HCT116 (cell line): ENCODE results near the gene MYCBP2. TPM values are rescaled to one million over a fixed set of nuclear protein-coding genes. Genes with fewer than 3 reads are reported as not detected.

Source experiments
- ATAC-seq: fragments of 200-7000 bp; cut with Tn5 transposase; 2 replicates; pipeline ENCODE4 v1.9.1; 2020; ENCODE audit warnings: mild to moderate bottlenecking, moderate library complexity
- BruUV-seq: library from RNA; stranded (reverse); fragments of 400-500 nt; replicated peaks from 2 replicates; lab custom pipeline; 2021; lab: Mats Ljungman, UMichigan
- CTCF ChIA-PET: fragments of 300-600 bp; sonication (Branson Sonifier 250); formaldehyde crosslinking; loops from one replicate; lab custom pipeline; 2021; ENCODE audit warnings: antibody characterized with exemption; lab: Charles Lee
- POLR2A ChIA-PET: fragments of 300-600, 350-600 bp; sonication (Branson Sonifier 250); formaldehyde crosslinking; loops from one replicate; lab custom pipeline; 2021; ENCODE audit warnings: antibody characterized with exemption; lab: Charles Lee
- RAD21 ChIA-PET, 2 experiments: fragments of 300-600 bp; sonication (Branson Sonifier 250); formaldehyde crosslinking; loops; one replicate each; lab custom pipeline; 2023; ENCODE audit warnings: low total read pairs in 2 of 2; ENCODE audit not compliant: uncharacterized antibody in 2 of 2, unreplicated experiment in 2 of 2, low non-redundant PET in 1 of 2; lab: Charles Lee
- DNase-seq: peaks from one replicate; pipeline ENCODE4 v3.0.0-alpha.2; 2010; ENCODE audit warnings: low read depth, low spot score
- H2AFZ ChIP-seq: fragments of 200-600 bp; shearing (Covaris generic), sonication (generic); 2 replicates; pipeline ENCODE4 v1.6.1; 2017; ENCODE audit warnings: low read depth, mixed run types, mixed read lengths, antibody characterized with exemption, low read length; ENCODE audit not compliant: poor library complexity, severe bottlenecking
- H3K27ac ChIP-seq: 2 replicates; pipeline ENCODE4 v1.5.1; 2012; ENCODE audit warnings: low read depth, low read length
- H3K27me3 ChIP-seq: fragments of 200-600 bp; sonication (generic); 2 replicates; pipeline ENCODE4 v1.6.1; 2016; ENCODE audit warnings: mixed run types, low read length, mixed read lengths; ENCODE audit not compliant: insufficient read depth
- H3K36me3 ChIP-seq, 2 experiments: fragments of 200-500 bp in 1 of 2; fragments of 200-600 bp in 1 of 2; sonication (Bioruptor generic) in 1 of 2; sonication (generic) in 1 of 2; 2 replicates each; pipeline versions ENCODE4 v1.5.1 to v1.6.1; 2014 to 2016; ENCODE audit warnings: low read length in 2 of 2, inconsistent platforms in 1 of 2, mixed read lengths in 1 of 2, mixed run types in 1 of 2; ENCODE audit not compliant: insufficient read depth in 2 of 2, control insufficient read depth in 1 of 2
- H3K4me1 ChIP-seq, 2 experiments: fragments of 200-600 bp in 1 of 2; sonication (generic) in 1 of 2; 2 replicates each; pipeline versions ENCODE4 v1.5.1 to v1.6.1; 2012 to 2017; ENCODE audit warnings: low read length in 2 of 2, inconsistent platforms in 1 of 2, mild to moderate bottlenecking in 1 of 2, mixed read lengths in 1 of 2, mixed run types in 1 of 2, moderate library complexity in 1 of 2; ENCODE audit not compliant: insufficient read depth in 2 of 2, control insufficient read depth in 1 of 2
- H3K4me2 ChIP-seq: fragments of 200-600 bp; sonication (generic); 2 replicates; pipeline ENCODE4 v1.6.1; 2017; ENCODE audit warnings: mixed run types, low read length, mixed read lengths
- H3K4me3 ChIP-seq, 2 experiments: fragments of 200-600 bp in 1 of 2; sonication (generic) in 1 of 2; replicated peaks in 1 of 2; 2 replicates each; pipeline ENCODE4 v1.5.1; 2011 to 2016; ENCODE audit warnings: low read length in 2 of 2, control low read depth in 1 of 2, low read depth in 1 of 2, mild to moderate bottlenecking in 1 of 2, mixed read lengths in 1 of 2, mixed run types in 1 of 2
- H3K79me2 ChIP-seq: fragments of 200-600 bp; sonication (generic); 2 replicates; pipeline ENCODE4 v1.6.1; 2017; ENCODE audit warnings: mild to moderate bottlenecking, mixed run types, low read length, moderate library complexity, mixed read lengths; ENCODE audit not compliant: insufficient read depth
- H3K9ac ChIP-seq: fragments of 200-600 bp; sonication (generic); 2 replicates; pipeline ENCODE4 v1.6.1; 2016; ENCODE audit warnings: low read length, mixed read lengths
- H3K9me2 ChIP-seq: fragments of 200-600 bp; sonication (generic), shearing (Covaris generic); 2 replicates; pipeline ENCODE4 v1.6.1; 2017; ENCODE audit warnings: mixed run types, mild to moderate bottlenecking, moderate library complexity; ENCODE audit not compliant: insufficient read depth
- H3K9me3 ChIP-seq, 2 experiments: fragments of 200-500 bp in 1 of 2; fragments of 200-600 bp in 1 of 2; sonication (Bioruptor generic) in 1 of 2; sonication (generic) in 1 of 2; 2 replicates each; pipeline ENCODE4 v1.6.1; 2014 to 2017; ENCODE audit warnings: low read length in 2 of 2, mixed read lengths in 2 of 2, inconsistent platforms in 1 of 2, low read depth in 1 of 2, mild to moderate bottlenecking in 1 of 2, mixed run types in 1 of 2, moderate library complexity in 1 of 2; ENCODE audit not compliant: control insufficient read depth in 1 of 2, insufficient read depth in 1 of 2
- H4K20me1 ChIP-seq: fragments of 200-600 bp; sonication (generic), shearing (Covaris generic); 2 replicates; pipeline ENCODE4 v1.6.1; 2017; ENCODE audit warnings: mixed run types, mild to moderate bottlenecking, moderate library complexity; ENCODE audit not compliant: insufficient read depth
- CTCF ChIP-seq, 3 experiments: fragments of 200-600 bp in 1 of 3; sonication (generic) in 1 of 3; IDR thresholded peaks in 2 of 3; conservative IDR thresholded peaks in 1 of 3; 2 replicates each; pipeline ENCODE4 v1.5.1; 2012 to 2017; ENCODE audit warnings: low read depth in 2 of 3, low read length in 2 of 3, antibody characterized with exemption in 1 of 3, borderline replicate concordance in 1 of 3, control low read depth in 1 of 3, mild to moderate bottlenecking in 1 of 3, mixed read lengths in 1 of 3, mixed run types in 1 of 3, moderate library complexity in 1 of 3; ENCODE audit not compliant: insufficient read depth in 1 of 3
- EGR1 ChIP-seq: IDR thresholded peaks from 2 replicates; pipeline ENCODE4 v1.6.1; 2012; ENCODE audit warnings: low read depth
- EZH2phosphoT487 ChIP-seq: fragments of 200-600 bp; IDR thresholded peaks from 2 replicates; pipeline ENCODE4 v1.6.1; 2018; ENCODE audit warnings: antibody characterized with exemption, borderline replicate concordance
- MAX ChIP-seq: IDR thresholded peaks from 2 replicates; pipeline ENCODE4 v1.6.1; 2012
- POLR2A ChIP-seq: IDR thresholded peaks from 2 replicates; pipeline ENCODE4 v1.7.0; 2011; ENCODE audit warnings: borderline replicate concordance; ENCODE audit not compliant: insufficient read depth, insufficient read length; ENCODE audit errors: extremely low read depth
- REST ChIP-seq: IDR thresholded peaks from 2 replicates; pipeline ENCODE4 v1.6.1; 2012; ENCODE audit warnings: low read depth
- ZFX ChIP-seq: fragments of 450-650 bp; IDR thresholded peaks from 2 replicates; pipeline ENCODE4 v1.6.1; 2017
- ZNF274 ChIP-seq: fragments of 200-500 bp; sonication (Bioruptor generic); IDR thresholded peaks from 2 replicates; pipeline ENCODE4 v1.6.1; 2014; ENCODE audit warnings: mild to moderate bottlenecking, low read depth, low read length, inconsistent platforms
- intact Hi-C: fragments of 100-400 bp; cut with micrococcal nuclease; formaldehyde crosslinking; loops from 2 replicates; pipeline ENCODE4 v1.10.0; 2022
- total RNA-seq: library from RNA; stranded (reverse); gene quantifications from one replicate; pipeline ENCODE4 v1.2.1, GENCODE V29; 2021; ENCODE audit not compliant: unreplicated experiment

The MYCBP2 gene
- total RNA-seq, 1 experiment from 2014 or later: 48.5 TPM

- H3K4me1 ChIP-seq: no peaks in the 10 kb centered on the region
- ATAC-seq (no peak), DNase-seq (no peak)
- ChIA-PET CTCF (no interaction called here), POLR2A (no interaction called here), RAD21 (no interaction called here)
- H3K4me2 ChIP-seq: no peak overlapping the region
- BruUV-seq: no TSS peak
- no peaks in the 10 kb centered on the region for H3K27me3 ChIP-seq
- no peak overlapping the region for H3K27ac ChIP-seq
- intact Hi-C loops: no loop called here
- no peak overlapping the region for H3K9ac ChIP-seq
- no peaks in the 10 kb centered on the region for H4K20me1 ChIP-seq
- no peak overlapping the region for H2AFZ ChIP-seq
- H3K9me3 ChIP-seq: no peaks in the 10 kb centered on the region
- H3K79me2 ChIP-seq: no peaks in the 10 kb centered on the region
- no peaks in the 10 kb centered on the region for H3K9me2 ChIP-seq
- no peak overlapping the region for H3K4me3 ChIP-seq
- no peak for TF ChIP-seq MAX
- no peak for TF ChIP-seq EGR1
- TF ChIP-seq ZFX: no peak
- TF ChIP-seq ZNF274: no peak
- TF ChIP-seq EZH2phosphoT487: no peak
- TF ChIP-seq CTCF (IDR thresholded peaks at IDR 0.05 in 2 of 3, conservative IDR thresholded peaks at IDR 0.05 in 1 of 3; ENCODE audit: borderline replicate concordance in 1 of 3, insufficient read depth in 1 of 3, low read depth in 2 of 3, low read length in 2 of 3): no peak
- 0 out of 4 replicates have a peak, but pooled peaks cover 0 to 7% of the 10 kb centered on the region in 2 experiments for H3K36me3 ChIP-seq
These were observed 183.5 kb downstream of the MYCBP2 start for GRCh38 chr13:77143431-77143830.

- H3K27ac ChIP-seq: no peak overlapping the region
- H3K9ac ChIP-seq: no peak overlapping the region
- no peaks in the 10 kb centered on the region for H3K4me1 ChIP-seq
- ChIA-PET CTCF (no interaction called here), RAD21 (no interaction called here), POLR2A (no interaction called here)
- intact Hi-C loops: no loop called here
- H3K9me3 ChIP-seq: no peaks in the 10 kb centered on the region
- H3K36me3 ChIP-seq: 0 out of 4 replicates have a peak, but pooled peaks cover 0 to 5% of the 10 kb centered on the region in 2 experiments
- H2AFZ ChIP-seq: no peak overlapping the region
- no peak overlapping the region for H3K4me2 ChIP-seq
- no peaks in the 10 kb centered on the region for H4K20me1 ChIP-seq
- BruUV-seq: no TSS peak
- ATAC-seq (no peak), DNase-seq (no peak)
- TF ChIP-seq POLR2A (no peak), CTCF (IDR thresholded peaks at IDR 0.05 in 2 of 3, conservative IDR thresholded peaks at IDR 0.05 in 1 of 3; ENCODE audit: borderline replicate concordance in 1 of 3, insufficient read depth in 1 of 3, low read depth in 2 of 3, low read length in 2 of 3) (no peak), REST (no peak)
- H3K79me2 ChIP-seq: no peaks in the 10 kb centered on the region
- no peak overlapping the region for H3K4me3 ChIP-seq
- H3K9me2 ChIP-seq: no peaks in the 10 kb centered on the region
- no peaks in the 10 kb centered on the region for H3K27me3 ChIP-seq
These were observed 187.6 kb downstream of the MYCBP2 start for GRCh38 chr13:77139306-77139705.
